A549 (cell line): ENCODE measurements around the gene NUTF2.

Experiments
- CHD4 ChIP-seq: fragments of 200-600 bp; sonication (generic); IDR thresholded peaks from 2 replicates; pipeline ENCODE4 v1.6.1; 2016; ENCODE audit warnings: antibody characterized with exemption, mild to moderate bottlenecking, borderline replicate concordance
- CTCF ChIP-seq: fragments of >200 bp; sonication (Bioruptor Twin); formaldehyde crosslinking; IDR thresholded peaks from 3 replicates; pipeline ENCODE4 v1.5.1; 2016
- EP300 ChIP-seq, 2 experiments: fragments of >200 bp; sonication (Bioruptor Twin); formaldehyde crosslinking; IDR thresholded peaks; 2 replicates in 1 of 2; 3 replicates in 1 of 2; pipeline ENCODE4 v1.6.1; 2016 to 2017
- FOSL2 ChIP-seq, 2 experiments: fragments of 450-650 bp in 1 of 2; fragments of >200 bp in 1 of 2; sonication (Bioruptor Twin) in 1 of 2; formaldehyde crosslinking; IDR thresholded peaks; 2 replicates each; pipeline versions ENCODE4 v1.5.0 to v1.6.1; 2016 to 2020; ENCODE audit warnings: mild to moderate bottlenecking in 1 of 2, moderate library complexity in 1 of 2
- HES2 ChIP-seq: fragments of >200 bp; sonication (Bioruptor Twin); formaldehyde crosslinking; IDR thresholded peaks from 2 replicates; pipeline ENCODE4 v1.6.1; 2016
- PBX3 ChIP-seq: IDR thresholded peaks from 2 replicates; pipeline ENCODE4 v1.6.1; 2012
- PHF8 ChIP-seq: fragments of 200-600 bp; sonication (generic); IDR thresholded peaks from 2 replicates; pipeline ENCODE4 v1.6.1; 2016; ENCODE audit warnings: low read depth, mild to moderate bottlenecking, antibody characterized with exemption, moderate library complexity, borderline replicate concordance
- POLR2A ChIP-seq: IDR thresholded peaks from 2 replicates; pipeline ENCODE4 v1.6.1; 2012; ENCODE audit warnings: mild to moderate bottlenecking, low read length

- TF ChIP-seq PBX3 (no peak), HES2 (no peak), EP300 (IDR thresholded peaks at IDR 0.05) (no peak), PHF8 (no peak), FOSL2 (IDR thresholded peaks at IDR 0.05) (no peak), FOSL2 (CRISPR knock-in tag; IDR thresholded peaks at IDR 0.05) (no peak), CTCF (no peak), POLR2A (no peak), CHD4 (no peak)
Observed at GRCh38 chr16:67869653-67870052, 22.9 kb downstream of the NUTF2 start.
